Epithelial cell of proximal tubule (primary cell): ENCODE results near the gene FAS. TPM values are rescaled to one million over a fixed set of nuclear protein-coding genes. Genes with fewer than 3 reads are reported as not detected.

Experiments used
- DNase-seq: peaks from one replicate; pipeline ENCODE4 v3.0.0-alpha.2; 2011; ENCODE audit warnings: low read depth
- H3K4me3 ChIP-seq: 2 replicates; pipeline ENCODE4 v1.5.1; 2011; ENCODE audit warnings: low read depth, mild to moderate bottlenecking, low read length
- total RNA-seq: library from RNA; depleted of rRNA; stranded (reverse); fragments of >200 nt; gene quantifications from 2 replicates; pipeline ENCODE4 v1.2.3, GENCODE V29; 2015
- TF ChIP-seq, protein P1 (sequence below): conservative IDR thresholded peaks from 2 replicates; pipeline ENCODE4 v1.5.1; 2012; ENCODE audit warnings: low read depth, mild to moderate bottlenecking, low read length

Gene FAS
- total RNA-seq = 28.7 and 52.5 TPM in 2 replicates

DNA sequence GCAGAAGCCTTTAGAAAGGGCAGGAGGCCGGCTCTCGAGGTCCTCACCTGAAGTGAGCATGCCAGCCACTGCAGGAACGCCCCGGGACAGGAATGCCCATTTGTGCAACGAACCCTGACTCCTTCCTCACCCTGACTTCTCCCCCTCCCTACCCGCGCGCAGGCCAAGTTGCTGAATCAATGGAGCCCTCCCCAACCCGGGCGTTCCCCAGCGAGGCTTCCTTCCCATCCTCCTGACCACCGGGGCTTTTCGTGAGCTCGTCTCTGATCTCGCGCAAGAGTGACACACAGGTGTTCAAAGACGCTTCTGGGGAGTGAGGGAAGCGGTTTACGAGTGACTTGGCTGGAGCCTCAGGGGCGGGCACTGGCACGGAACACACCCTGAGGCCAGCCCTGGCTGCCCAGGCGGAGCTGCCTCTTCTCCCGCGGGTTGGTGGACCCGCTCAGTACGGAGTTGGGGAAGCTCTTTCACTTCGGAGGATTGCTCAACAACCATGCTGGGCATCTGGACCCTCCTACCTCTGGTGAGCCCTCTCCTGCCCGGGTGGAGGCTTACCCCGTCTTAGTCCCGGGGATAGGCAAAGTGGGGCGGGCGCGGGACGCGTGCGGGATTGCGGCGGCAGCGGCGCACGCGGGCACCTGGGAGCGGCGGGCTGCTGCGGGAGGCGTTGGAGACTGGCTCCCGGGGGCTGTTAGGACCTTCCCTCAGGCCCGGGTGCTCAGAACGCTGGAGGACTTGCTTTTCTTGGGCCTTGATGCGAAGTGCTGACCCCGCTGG lies at the start of gene FAS:
FAS (plus strand) TSS at position 415 of the 777 bp plus-strand sequence; CDS start at position 494, 79 bp downstream.
- TF ChIP-seq, protein P1, sequence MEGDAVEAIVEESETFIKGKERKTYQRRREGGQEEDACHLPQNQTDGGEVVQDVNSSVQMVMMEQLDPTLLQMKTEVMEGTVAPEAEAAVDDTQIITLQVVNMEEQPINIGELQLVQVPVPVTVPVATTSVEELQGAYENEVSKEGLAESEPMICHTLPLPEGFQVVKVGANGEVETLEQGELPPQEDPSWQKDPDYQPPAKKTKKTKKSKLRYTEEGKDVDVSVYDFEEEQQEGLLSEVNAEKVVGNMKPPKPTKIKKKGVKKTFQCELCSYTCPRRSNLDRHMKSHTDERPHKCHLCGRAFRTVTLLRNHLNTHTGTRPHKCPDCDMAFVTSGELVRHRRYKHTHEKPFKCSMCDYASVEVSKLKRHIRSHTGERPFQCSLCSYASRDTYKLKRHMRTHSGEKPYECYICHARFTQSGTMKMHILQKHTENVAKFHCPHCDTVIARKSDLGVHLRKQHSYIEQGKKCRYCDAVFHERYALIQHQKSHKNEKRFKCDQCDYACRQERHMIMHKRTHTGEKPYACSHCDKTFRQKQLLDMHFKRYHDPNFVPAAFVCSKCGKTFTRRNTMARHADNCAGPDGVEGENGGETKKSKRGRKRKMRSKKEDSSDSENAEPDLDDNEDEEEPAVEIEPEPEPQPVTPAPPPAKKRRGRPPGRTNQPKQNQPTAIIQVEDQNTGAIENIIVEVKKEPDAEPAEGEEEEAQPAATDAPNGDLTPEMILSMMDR = no peak
- H3K4me3 ChIP-seq = peak within 1 kb of the TSS; percentile 74
- DNase-seq = peak; percentile 74

- TF ChIP-seq, protein P1 = no peak
These were observed 49.6 kb upstream of the FAS start for GRCh38 chr10:88941026-88941425.

GRCh38 chr10:88943778-88944177 lies 46.8 kb upstream of the FAS start:
- no peak overlapping the region for H3K4me3 ChIP-seq
- TF ChIP-seq, protein P1 = no peak
- DNase-seq = no peak

More at GRCh38 chr10:88941026-88941425, 49.6 kb upstream of the FAS start:
- no peak overlapping the region for H3K4me3 ChIP-seq
- DNase-seq = no peak

GRCh38 chr10:88944813-88945212 lies 45.8 kb upstream of the FAS start:
- no peak for DNase-seq
- H3K4me3 ChIP-seq = no peak overlapping the region
- TF ChIP-seq, protein P1 = no peak

GRCh38 chr10:88946200-88946599 lies 44.4 kb upstream of the FAS start:
- H3K4me3 ChIP-seq = no peak overlapping the region
- DNase-seq = no peak
- TF ChIP-seq, protein P1 = no peak

DNA sequence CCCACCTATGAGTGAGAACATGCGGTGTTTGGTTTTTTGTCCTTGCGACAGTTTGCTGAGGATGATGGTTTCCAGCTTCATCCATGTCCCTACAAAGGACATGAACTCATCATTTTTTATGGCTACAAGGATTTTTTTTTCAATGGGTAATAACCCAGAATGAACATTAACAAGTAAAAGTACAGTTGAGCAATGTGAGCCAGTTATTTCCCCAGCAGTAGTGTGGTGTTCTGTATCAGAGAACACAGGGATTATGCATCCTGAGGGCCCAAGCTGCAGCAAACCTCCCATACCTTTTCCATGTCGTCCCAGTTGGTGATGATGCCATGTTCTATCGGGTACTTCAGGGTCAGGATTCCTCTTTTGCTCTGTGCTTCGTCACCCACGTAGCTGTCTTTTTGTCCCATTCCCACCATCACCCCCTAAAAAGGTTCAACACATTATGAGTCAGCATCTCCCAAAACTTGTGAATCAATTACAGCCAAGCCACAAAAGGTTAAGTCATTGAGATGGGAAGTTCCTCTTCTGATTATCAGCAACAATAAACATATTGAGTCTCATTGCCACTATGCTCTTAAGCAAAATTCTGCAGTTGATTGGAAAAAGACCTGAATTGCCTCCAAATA lies 43.5 kb upstream of the FAS start:
- no peak overlapping the region for H3K4me3 ChIP-seq
- no peak for DNase-seq
- TF ChIP-seq, protein P1 = no peak
